ENCODE results near the gene TIMMDC1.

Gene TIMMDC1

GRCh38 chr3:119541547-119541946, 43.2 kb downstream of the TIMMDC1 start:
- H3K4me3 ChIP-seq (ENCODE audit: low read depth, low read length), result no peak overlapping the region
- DNase-seq (ENCODE audit: low read depth), result no peak
- TF ChIP-seq POLR2A (IDR thresholded peaks at IDR 0.05; ENCODE audit: extremely low read depth, insufficient read length) (no peak), CTCF (IDR thresholded peaks at IDR 0.05; ENCODE audit: low read depth, low read length) (no peak), MYC (IDR thresholded peaks at IDR 0.05; ENCODE audit: low read depth, low read length) (no peak), MAX (IDR thresholded peaks at IDR 0.05; ENCODE audit: low read depth, low read length) (no peak)

GRCh38 chr3:119542168-119542767, 43.9 kb downstream of the TIMMDC1 start:
- no peak overlapping the region for H3K4me3 ChIP-seq (ENCODE audit: low read depth, low read length)
- no peak for TF ChIP-seq MAX (IDR thresholded peaks at IDR 0.05; ENCODE audit: low read depth, low read length)
- no peak for TF ChIP-seq MYC (IDR thresholded peaks at IDR 0.05; ENCODE audit: low read depth, low read length)
- TF ChIP-seq POLR2A (IDR thresholded peaks at IDR 0.05; ENCODE audit: extremely low read depth, insufficient read length), result no peak
- no peak for TF ChIP-seq CTCF (IDR thresholded peaks at IDR 0.05; ENCODE audit: low read depth, low read length)
- DNase-seq (ENCODE audit: low read depth), result no peak

- TF ChIP-seq MAX (IDR thresholded peaks at IDR 0.05; ENCODE audit: low read depth, low read length), result no peak
- TF ChIP-seq CTCF (IDR thresholded peaks at IDR 0.05; ENCODE audit: low read depth, low read length), result no peak
- no peak for TF ChIP-seq POLR2A (IDR thresholded peaks at IDR 0.05; ENCODE audit: extremely low read depth, insufficient read length)
- TF ChIP-seq MYC (IDR thresholded peaks at IDR 0.05; ENCODE audit: low read depth, low read length), result no peak
- no peak for DNase-seq (ENCODE audit: low read depth)
- no peak overlapping the region for H3K4me3 ChIP-seq (ENCODE audit: low read depth, low read length)
Observed at GRCh38 chr3:119543147-119543546, 44.8 kb downstream of the TIMMDC1 start.

GRCh38 chr3:119547227-119547626, 48.9 kb downstream of the TIMMDC1 start:
- no peak for DNase-seq (ENCODE audit: low read depth)
- TF ChIP-seq MYC (IDR thresholded peaks at IDR 0.05; ENCODE audit: low read depth, low read length), result no peak
- no peak for TF ChIP-seq MAX (IDR thresholded peaks at IDR 0.05; ENCODE audit: low read depth, low read length)
- no peak for TF ChIP-seq POLR2A (IDR thresholded peaks at IDR 0.05; ENCODE audit: extremely low read depth, insufficient read length)
- TF ChIP-seq CTCF (IDR thresholded peaks at IDR 0.05; ENCODE audit: low read depth, low read length), result no peak
- no peak overlapping the region for H3K4me3 ChIP-seq (ENCODE audit: low read depth, low read length)

GRCh38 chr3:119548341-119548740, 50.0 kb downstream of the TIMMDC1 start:
- no peak for DNase-seq (ENCODE audit: low read depth)
- no peak for TF ChIP-seq POLR2A (IDR thresholded peaks at IDR 0.05; ENCODE audit: extremely low read depth, insufficient read length)
- H3K4me3 ChIP-seq (ENCODE audit: low read depth, low read length), result no peak overlapping the region

GRCh38 chr3:119550192-119550910, 52.0 kb downstream of the TIMMDC1 start:
- TF ChIP-seq CTCF (IDR thresholded peaks at IDR 0.05; ENCODE audit: low read depth, low read length), result no peak
- no peak for TF ChIP-seq MAX (IDR thresholded peaks at IDR 0.05; ENCODE audit: low read depth, low read length)
- TF ChIP-seq MYC (IDR thresholded peaks at IDR 0.05; ENCODE audit: low read depth, low read length), result no peak
- no peak for TF ChIP-seq POLR2A (IDR thresholded peaks at IDR 0.05; ENCODE audit: extremely low read depth, insufficient read length)
- DNase-seq (ENCODE audit: low read depth), result no peak
- no peak overlapping the region for H3K4me3 ChIP-seq (ENCODE audit: low read depth, low read length)

All from NB4 (cell line).